NCI-H2196 treated with DMSO at 0.1 percent for 48 hours (cell line): ENCODE data around the gene STK32B.

Experiments used
- DNase-seq: peaks from one replicate; lab custom pipeline; 2025; ENCODE audit not compliant: unreplicated experiment; lab: John Stamatoyannopoulos, UW

STK32B gene

GRCh38 chr4:5383191-5383980 is 332.1 kb downstream of the STK32B start:
- DNase-seq: no peak

- no peak for DNase-seq
Measured at GRCh38 chr4:5385741-5386311, 334.5 kb downstream of the STK32B start.

DNA sequence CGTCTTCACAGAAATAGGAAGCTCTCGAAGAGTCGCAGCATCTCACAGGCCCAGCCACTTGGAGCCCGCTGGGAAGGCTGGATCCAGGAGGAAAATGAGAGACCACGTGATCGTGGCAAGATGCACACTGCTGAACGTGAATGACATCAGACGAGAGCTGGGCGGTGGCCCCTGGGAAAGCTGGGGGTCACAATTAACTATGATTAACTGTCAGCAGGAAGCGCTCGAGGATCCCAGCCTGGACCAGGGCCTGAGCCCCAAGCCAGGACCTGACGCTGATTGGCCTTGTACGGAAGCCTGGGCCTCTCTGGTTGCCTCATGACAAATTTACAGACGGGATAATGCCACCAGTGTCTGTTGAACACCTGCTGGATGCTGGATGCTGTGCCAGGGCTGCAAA is 335.6 kb downstream of the STK32B start:
- no peak for DNase-seq

- DNase-seq: no peak
Measured at GRCh38 chr4:5387457-5387856, 336.2 kb downstream of the STK32B start.

DNA sequence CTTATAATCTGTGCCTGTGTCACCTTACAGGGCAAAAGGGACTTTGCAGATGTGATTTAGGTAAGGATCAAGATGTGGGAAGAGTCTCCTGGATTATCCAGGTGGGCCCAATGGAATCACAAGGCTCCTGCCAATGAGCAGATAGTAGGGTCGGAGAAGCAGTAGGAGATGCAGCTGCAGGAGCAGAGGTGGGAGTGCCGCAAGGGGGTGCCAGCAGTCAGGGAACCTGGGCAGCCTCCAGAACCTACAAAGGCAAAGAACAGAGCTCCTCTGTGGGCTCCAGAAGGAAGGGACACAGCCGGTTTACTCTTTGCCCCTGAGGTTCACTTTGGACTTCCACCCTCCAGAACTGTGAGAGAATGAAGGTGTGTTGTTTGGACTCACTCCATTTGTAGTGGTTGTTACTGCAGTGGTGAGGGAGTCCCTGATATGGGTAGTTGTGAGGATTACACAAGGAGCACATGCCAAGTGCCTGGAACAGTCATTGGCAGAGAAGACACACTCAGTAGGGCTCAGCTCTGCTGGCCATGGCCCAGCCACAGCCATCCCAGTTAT is 338.6 kb downstream of the STK32B start:
- DNase-seq: no peak

DNA sequence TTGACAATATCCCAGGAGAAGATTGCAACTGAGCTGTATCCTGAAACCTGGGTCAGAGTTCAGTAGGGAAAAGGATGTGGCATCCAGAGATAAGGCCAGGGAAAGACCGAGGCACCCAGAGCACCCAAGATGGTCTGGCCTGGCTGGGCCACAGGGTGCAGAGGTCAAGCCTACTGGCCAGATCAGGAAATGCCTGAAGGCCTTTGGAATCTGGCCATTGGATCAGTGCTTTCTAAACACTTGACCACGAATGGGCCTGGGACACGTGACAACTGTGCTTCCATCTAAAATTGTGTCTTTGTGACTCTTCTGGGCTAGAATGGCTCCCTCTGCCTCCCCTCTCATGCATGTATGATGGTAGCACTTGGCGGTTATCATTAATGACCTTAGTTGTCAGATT is 340.2 kb downstream of the STK32B start:
- no peak for DNase-seq

DNA sequence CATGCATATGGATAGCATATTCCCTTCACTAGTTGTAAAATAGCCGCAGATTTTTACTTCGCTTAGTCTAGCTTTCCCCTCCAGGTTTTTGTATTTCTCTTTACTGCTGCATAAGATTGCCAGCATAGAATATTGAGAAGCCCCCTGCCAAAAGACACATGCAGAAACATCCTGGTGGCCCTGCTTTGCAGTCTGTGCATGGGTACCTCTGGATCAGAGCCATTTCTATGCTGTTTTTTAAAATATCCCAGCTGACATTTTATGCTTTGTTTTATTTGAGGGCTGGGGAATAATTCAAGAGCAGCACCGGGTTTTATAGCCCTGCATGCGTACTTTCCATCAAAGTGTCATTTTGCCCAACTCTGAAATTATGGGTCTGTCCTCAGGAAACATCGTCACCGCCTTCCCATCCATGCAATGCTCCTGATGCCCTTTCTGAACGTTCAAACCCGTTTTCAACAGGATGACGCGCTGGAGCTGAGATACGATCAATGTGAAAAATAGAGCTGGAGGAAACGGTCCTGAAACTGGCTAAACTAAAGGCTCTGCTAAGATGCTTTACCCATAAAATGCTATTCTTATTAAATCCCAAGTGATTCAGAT is 342.7 kb downstream of the STK32B start:
- no peak for DNase-seq

GRCh38 chr4:5395781-5396180 is 344.5 kb downstream of the STK32B start:
- DNase-seq: no peak

- no peak for DNase-seq
Measured at GRCh38 chr4:5398056-5398455, 346.8 kb downstream of the STK32B start.

- no peak for DNase-seq
Measured at GRCh38 chr4:5399124-5399523, 347.8 kb downstream of the STK32B start.

- DNase-seq: no peak
Measured at GRCh38 chr4:5399790-5400421, 348.6 kb downstream of the STK32B start.

DNA sequence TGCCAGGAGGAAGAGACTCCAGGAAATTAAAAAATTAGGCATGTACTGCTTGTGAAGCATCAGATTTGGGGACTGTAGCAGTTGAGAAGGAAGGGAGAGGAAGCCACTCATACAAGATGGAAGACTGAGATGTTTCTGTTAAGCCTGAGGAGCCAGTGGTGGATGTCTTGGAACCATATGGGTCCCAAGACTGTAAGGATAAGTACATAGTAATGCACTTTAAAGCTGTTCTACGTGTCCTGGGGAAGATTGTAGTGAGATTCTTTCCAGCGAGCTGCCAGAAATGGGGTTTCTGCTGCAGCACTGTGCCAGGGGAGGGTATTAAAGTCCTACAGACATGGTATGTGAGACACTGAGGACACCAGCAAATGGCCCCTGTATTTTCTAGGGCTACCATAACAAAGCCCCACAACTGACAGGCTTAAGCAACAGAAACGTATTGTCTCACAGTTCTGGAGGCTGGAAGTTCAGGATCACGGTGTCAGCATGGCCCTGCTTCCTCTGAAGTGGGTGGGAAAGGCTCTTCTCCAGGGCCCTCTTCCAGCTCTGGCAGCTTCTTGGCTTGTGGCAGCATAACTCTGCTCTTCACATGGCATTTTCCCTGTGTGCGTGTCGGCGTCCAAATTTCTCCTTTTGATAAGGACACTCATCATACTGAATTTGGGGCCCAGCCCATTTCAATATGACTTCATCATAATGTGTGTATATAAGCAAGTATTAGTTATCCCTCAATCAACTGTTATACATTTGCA is 352.6 kb downstream of the STK32B start:
- no peak for DNase-seq

GRCh38 chr4:5409237-5409636 is 358.0 kb downstream of the STK32B start:
- no peak for DNase-seq

- DNase-seq: no peak
Measured at GRCh38 chr4:5409972-5410618, 358.8 kb downstream of the STK32B start.

DNA sequence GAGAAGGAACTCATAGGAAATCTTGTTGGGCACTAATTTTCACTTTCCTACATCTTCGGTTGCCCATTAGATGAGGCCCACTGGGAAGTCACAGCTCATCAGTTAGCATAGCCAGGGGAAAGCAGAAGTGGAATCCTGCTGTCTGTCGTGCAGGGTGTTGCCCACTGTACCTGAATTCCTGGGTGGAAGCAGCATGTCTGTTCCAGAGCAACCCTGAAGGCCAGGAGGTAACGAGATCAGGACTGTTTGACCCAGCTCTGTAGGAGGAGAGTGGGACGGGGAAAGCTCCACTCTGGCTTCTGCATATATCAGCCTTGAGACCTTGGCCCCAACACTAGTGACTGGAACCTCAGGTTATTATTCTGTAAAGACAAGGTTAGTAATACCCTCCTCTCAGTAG is 361.0 kb downstream of the STK32B start:
- no peak for DNase-seq

- no peak for DNase-seq
Measured at GRCh38 chr4:5412751-5413150, 361.5 kb downstream of the STK32B start.

DNA sequence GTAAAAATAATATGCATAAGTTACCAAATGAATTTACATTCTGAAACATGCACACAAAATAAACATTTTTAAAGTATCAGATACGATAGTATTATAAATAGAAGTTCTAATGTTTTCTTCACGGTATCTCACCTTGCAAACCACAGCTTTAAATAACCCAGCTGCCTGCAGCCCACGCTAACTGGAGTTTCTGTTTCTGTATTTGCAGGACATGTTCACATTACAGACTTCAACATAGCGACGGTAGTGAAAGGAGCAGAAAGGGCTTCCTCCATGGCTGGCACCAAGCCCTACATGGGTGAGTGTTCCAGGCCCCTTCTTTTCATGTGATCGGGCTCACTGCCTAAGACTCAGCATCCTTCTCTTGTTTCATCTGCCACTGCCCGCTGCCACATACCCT is 365.4 kb downstream of the STK32B start:
- no peak for DNase-seq

- DNase-seq: no peak
Measured at GRCh38 chr4:5420266-5420665, 369.0 kb downstream of the STK32B start.

GRCh38 chr4:5421416-5421815 is 370.1 kb downstream of the STK32B start:
- no peak for DNase-seq

- DNase-seq: no peak
Measured at GRCh38 chr4:5422195-5422594, 370.9 kb downstream of the STK32B start.
